A673 (cell line): ENCODE data around the gene CEP192. TPM values are rescaled to one million over a fixed set of nuclear protein-coding genes. Genes with fewer than 3 reads are reported as not detected.

Experiments used
- BruUV-seq: library from RNA; stranded (reverse); fragments of 400-500 nt; replicated peaks from 2 replicates; lab custom pipeline; 2021; lab: Mats Ljungman, UMichigan
- CTCF ChIA-PET: fragments of 300-600 bp; sonication (Branson Sonifier 250); formaldehyde crosslinking; loops from one replicate; lab custom pipeline; 2022; ENCODE audit warnings: antibody characterized with exemption; lab: Charles Lee
- POLR2A ChIA-PET: fragments of 300-600 bp; sonication (Branson Sonifier 250); formaldehyde crosslinking; loops from one replicate; lab custom pipeline; 2022; ENCODE audit warnings: antibody characterized with exemption; ENCODE audit not compliant: low non-redundant PET; lab: Charles Lee
- DNase-seq: peaks from one replicate; pipeline ENCODE4 v3.0.0-alpha.2; 2015; ENCODE audit warnings: low spot score
- H3K27ac ChIP-seq: fragments of 200-600 bp; sonication (generic); 2 replicates; pipeline ENCODE4 v1.5.1; 2016; ENCODE audit warnings: mixed run types, low read depth, mild to moderate bottlenecking, mixed read lengths, antibody characterized with exemption, low read length; ENCODE audit not compliant: poor library complexity, severe bottlenecking
- H3K27me3 ChIP-seq: fragments of 200-600 bp; sonication (generic); replicated peaks from 2 replicates; pipeline ENCODE4 v1.6.1; 2017; ENCODE audit warnings: mixed run types, low read depth, mild to moderate bottlenecking, mixed read lengths, antibody characterized with exemption, low read length; ENCODE audit not compliant: insufficient read depth, poor library complexity
- H3K36me3 ChIP-seq: fragments of 200-600 bp; sonication (generic); 2 replicates; pipeline ENCODE4 v1.6.1; 2016; ENCODE audit warnings: mixed run types, mild to moderate bottlenecking, mixed read lengths, antibody characterized with exemption, low read length; ENCODE audit not compliant: insufficient read depth, poor library complexity, severe bottlenecking
- H3K4me1 ChIP-seq: fragments of 200-600 bp; sonication (generic); 2 replicates; pipeline ENCODE4 v1.6.1; 2017; ENCODE audit warnings: mixed run types, mild to moderate bottlenecking, mixed read lengths, antibody characterized with exemption, low read length; ENCODE audit not compliant: insufficient read depth, poor library complexity, severe bottlenecking
- H3K4me3 ChIP-seq: fragments of 200-600 bp; sonication (generic); 2 replicates; pipeline ENCODE4 v1.5.1; 2016; ENCODE audit warnings: low read depth, mixed run types, mild to moderate bottlenecking, mixed read lengths, low read length; ENCODE audit not compliant: poor library complexity, severe bottlenecking
- H3K9me3 ChIP-seq: fragments of 200-600 bp; sonication (generic); 2 replicates; pipeline ENCODE4 v1.6.1; 2016; ENCODE audit warnings: mixed run types, low read depth, mild to moderate bottlenecking, mixed read lengths, antibody characterized with exemption, low read length; ENCODE audit not compliant: poor library complexity, severe bottlenecking
- CTCF ChIP-seq: fragments of 300-800, 200-600 bp; sonication (generic); conservative IDR thresholded peaks from 2 replicates; pipeline ENCODE4 v1.5.1; 2017; ENCODE audit warnings: low read depth, mild to moderate bottlenecking, antibody characterized with exemption, low read length, moderate library complexity, mixed read lengths
- EZH2 ChIP-seq: fragments of 200-600 bp; sonication (generic); IDR thresholded peaks from 2 replicates; pipeline ENCODE4 v1.6.1; 2017; ENCODE audit warnings: borderline replicate concordance, low read depth, mild to moderate bottlenecking, mixed read lengths, antibody characterized with exemption, low read length; ENCODE audit not compliant: poor library complexity, severe bottlenecking
- intact Hi-C: fragments of 100-400 bp; cut with micrococcal nuclease; formaldehyde crosslinking; loops from one replicate; pipeline ENCODE4 v1.10.0; 2022; ENCODE audit not compliant: unreplicated experiment
- total RNA-seq: library from RNA; stranded (reverse); gene quantifications from 2 replicates; pipeline ENCODE4 v1.2.3, GENCODE V29; 2021

Gene CEP192
- total RNA-seq, 1 experiment from 2014 or later: 46.4 TPM

- Histone ChIP-seq H3K27ac (no peak overlapping the region), H3K9me3 (no peaks in the 10 kb centered on the region), H3K4me1 (peaks cover 6% of the 10 kb centered on the region), H3K27me3 (no peaks in the 10 kb centered on the region), H3K4me3 (no peak overlapping the region), H3K36me3 (peaks cover 10% of the 10 kb centered on the region)
- intact Hi-C loops: no loop called here
- no TSS peak for BruUV-seq
- no peak for TF ChIP-seq EZH2
- TF ChIP-seq CTCF: no peak
- DNase-seq: no peak
- CTCF ChIA-PET: no interaction called here
- POLR2A ChIA-PET: interaction anchor here (0.7 to 1.0 kb wide), 2 partner anchors 9 to 46 kb away, joined by 3 read pairs; partner anchors contain the start of gene CEP192
These were observed 46.5 kb upstream of the CEP192 start for GRCh38 chr18:12944709-12945108.

GRCh38 chr18:12946549-12947284 is 44.4 kb upstream of the CEP192 start:
- BruUV-seq: no TSS peak
- POLR2A ChIA-PET: no interaction called here
- H3K4me1 ChIP-seq: peaks cover 17% of the 10 kb centered on the region
- H3K27me3 ChIP-seq: no peaks in the 10 kb centered on the region
- peak overlapping the region; percentile 92 for H3K27ac ChIP-seq
- peak; percentile 86 for DNase-seq
- no peaks in the 10 kb centered on the region for H3K9me3 ChIP-seq
- intact Hi-C loops: no loop called here
- peak overlapping the region; percentile 64 for H3K4me3 ChIP-seq
- TF ChIP-seq CTCF: no peak; the same call in 1 of the 2 replicates
- no peak for TF ChIP-seq EZH2
- CTCF ChIA-PET: no interaction called here
- peaks cover 22% of the 10 kb centered on the region for H3K36me3 ChIP-seq

GRCh38 chr18:12947285-12948049 is 43.7 kb upstream of the CEP192 start, which contains the start of gene SEH1L:
TSS of gene SEH1L (plus strand) at chr18:12948011. CDS start at chr18:12948122, 111 bp downstream.
- H3K4me3 ChIP-seq: peak within 1 kb of the TSS; percentile 76
- ChIA-PET POLR2A (no interaction called here), CTCF (no interaction called here)
- peak; percentile 98 for DNase-seq
- H3K4me1 ChIP-seq: peaks cover 17% of the 10 kb centered on the region
- intact Hi-C loops: no loop called here
- no peaks in the 10 kb centered on the region for H3K27me3 ChIP-seq
- TF ChIP-seq CTCF (no peak), EZH2 (no peak)
- no peaks in the 10 kb centered on the region for H3K9me3 ChIP-seq
- peak within 1 kb of the TSS; percentile 98 for H3K27ac ChIP-seq
- TSS peak; percentile 93 for BruUV-seq
- peaks cover 22% of the 10 kb centered on the region for H3K36me3 ChIP-seq
